IMR-90 (cell line): Measurements from ENCODE around the gene ZNF705A. TPM values are rescaled to one million over a fixed set of nuclear protein-coding genes. Genes with fewer than 3 reads are reported as not detected.
"Not testable (repeated sequence)": the region's sequence is repeated elsewhere in the genome, so short reads cannot be mapped to it uniquely, and the experiment has no call there.

Experiments
- ATAC-seq: fragments of 200-7000 bp; cut with Tn5 transposase; 2 replicates; pipeline ENCODE4 v1.9.1; 2020; ENCODE audit warnings: low read depth, mild to moderate bottlenecking, moderate library complexity
- BruUV-seq: library from RNA; stranded (reverse); fragments of 400-500 nt; replicated peaks from 2 replicates; lab custom pipeline; 2021; lab: Mats Ljungman, UMichigan
- CTCF ChIA-PET: fragments of 300-600 bp; formaldehyde crosslinking; extraction: SDS; loops from one replicate; lab custom pipeline; 2021; ENCODE audit warnings: antibody characterized with exemption; lab: Yijun Ruan, JAX
- POLR2A ChIA-PET: fragments of 300-600 bp; sonication (Branson Sonifier 250); formaldehyde crosslinking; loops from one replicate; lab custom pipeline; 2022; ENCODE audit warnings: antibody characterized with exemption; ENCODE audit not compliant: unreplicated experiment; lab: Charles Lee
- DNase-seq: peaks from one replicate; pipeline ENCODE4 v3.0.0; 2013
- H2AFZ ChIP-seq: replicated peaks from 2 replicates; pipeline ENCODE3; 2013; ENCODE audit warnings: low read length, mild to moderate bottlenecking; ENCODE audit not compliant: poor library complexity
- H2AK5ac ChIP-seq: 2 replicates; pipeline ENCODE4 v1.6.1; 2013; ENCODE audit warnings: low read depth, low read length, inconsistent platforms
- H2AK9ac ChIP-seq: replicated peaks from 2 replicates; pipeline ENCODE3; 2013; ENCODE audit warnings: mild to moderate bottlenecking, low read depth, low read length, moderate library complexity; ENCODE audit not compliant: poor library complexity
- H2BK120ac ChIP-seq: 2 replicates; pipeline ENCODE4 v1.6.1; 2013; ENCODE audit warnings: low read depth, low read length, inconsistent platforms
- H2BK15ac ChIP-seq: 3 replicates; pipeline ENCODE4 v1.6.1; 2013; ENCODE audit warnings: low read depth, low read length, inconsistent platforms
- H2BK20ac ChIP-seq: 2 replicates; pipeline ENCODE4 v1.6.1; 2013; ENCODE audit warnings: low read depth, mild to moderate bottlenecking, inconsistent platforms, low read length, moderate library complexity
- H2BK5ac ChIP-seq: 2 replicates; pipeline ENCODE4 v1.6.1; 2013; ENCODE audit warnings: mild to moderate bottlenecking, low read depth, low read length, inconsistent platforms; ENCODE audit not compliant: poor library complexity, severe bottlenecking
- H3K14ac ChIP-seq: replicated peaks from 2 replicates; pipeline ENCODE4 v1.6.1; 2013; ENCODE audit warnings: low read depth, low read length, inconsistent platforms
- H3K18ac ChIP-seq: 2 replicates; pipeline ENCODE4 v1.6.1; 2013; ENCODE audit warnings: low read depth, low read length, control low read depth
- H3K23ac ChIP-seq: 2 replicates; pipeline ENCODE4 v1.6.1; 2013; ENCODE audit warnings: low read depth, low read length, inconsistent platforms
- H3K27ac ChIP-seq: 2 replicates; pipeline ENCODE4 v1.5.1; 2013; ENCODE audit warnings: mild to moderate bottlenecking, control low read depth, low read length; ENCODE audit not compliant: insufficient read depth
- H3K27me3 ChIP-seq: 2 replicates; pipeline ENCODE4 v1.6.1; 2013; ENCODE audit warnings: low read length; ENCODE audit not compliant: control insufficient read depth, insufficient read depth
- H3K36me3 ChIP-seq: 2 replicates; pipeline ENCODE4 v1.6.1; 2013; ENCODE audit warnings: low read length, mixed read lengths; ENCODE audit not compliant: control insufficient read depth, insufficient read depth
- H3K4ac ChIP-seq: 2 replicates; pipeline ENCODE4 v1.6.1; 2013; ENCODE audit warnings: low read depth, low read length, inconsistent platforms
- H3K4me1 ChIP-seq: 2 replicates; pipeline ENCODE4 v1.6.1; 2013; ENCODE audit warnings: low read length, mixed read lengths; ENCODE audit not compliant: control insufficient read depth, insufficient read depth
- H3K4me2 ChIP-seq: 2 replicates; pipeline ENCODE4 v1.6.1; 2013; ENCODE audit warnings: low read depth, mild to moderate bottlenecking, control low read depth, low read length, moderate library complexity
- H3K4me3 ChIP-seq: 2 replicates; pipeline ENCODE4 v1.5.1; 2013; ENCODE audit warnings: low read depth, mild to moderate bottlenecking, control low read depth, low read length, moderate library complexity; ENCODE audit not compliant: insufficient read depth
- H3K56ac ChIP-seq: 2 replicates; pipeline ENCODE4 v1.6.1; 2013; ENCODE audit warnings: low read length, inconsistent platforms; ENCODE audit not compliant: insufficient read depth; ENCODE audit errors: extremely low read depth
- H3K79me1 ChIP-seq, 2 experiments: 2 replicates each; pipeline ENCODE4 v1.6.1; 2013; ENCODE audit warnings: low read length in 2 of 2, inconsistent platforms in 1 of 2, low read depth in 1 of 2
- H3K9ac ChIP-seq: 2 replicates; pipeline ENCODE4 v1.6.1; 2013; ENCODE audit warnings: low read depth, low read length, control low read depth
- H3K9me1 ChIP-seq: 2 replicates; pipeline ENCODE4 v1.6.1; 2013; ENCODE audit warnings: low read length, inconsistent platforms; ENCODE audit not compliant: insufficient read depth
- H3K9me3 ChIP-seq: 2 replicates; pipeline ENCODE4 v1.6.1; 2013; ENCODE audit warnings: low read length; ENCODE audit not compliant: control insufficient read depth, insufficient read depth
- H4K20me1 ChIP-seq: 2 replicates; pipeline ENCODE4 v1.6.1; 2013; ENCODE audit warnings: low read length, inconsistent platforms; ENCODE audit not compliant: insufficient read depth
- H4K5ac ChIP-seq: 2 replicates; pipeline ENCODE4 v1.6.1; 2013; ENCODE audit warnings: mild to moderate bottlenecking, low read depth, low read length, control low read depth
- H4K8ac ChIP-seq, 2 experiments: 2 replicates each; pipeline ENCODE4 v1.6.1; 2013; ENCODE audit warnings: low read depth in 2 of 2, low read length in 2 of 2, control low read depth in 1 of 2, inconsistent platforms in 1 of 2
- H4K91ac ChIP-seq: 2 replicates; pipeline ENCODE4 v1.6.1; 2013; ENCODE audit warnings: low read depth, low read length, inconsistent platforms; ENCODE audit not compliant: insufficient read depth
- WGBS, 2 experiments: methylation state at CpG; one replicate each; pipeline versions ENCODE4 v1.1.5 to v1.1.7; 2013; ENCODE audit warnings: missing lambda C conversion rate in 2 of 2; ENCODE audit not compliant: insufficient read length in 1 of 2; ENCODE audit errors: extremely low coverage in 2 of 2; 5-methylcytosine and 5-hydroxymethylcytosine counted together
- dilution Hi-C: fragments of 300-500 bp; cut with HindIII; formaldehyde crosslinking; loops from one replicate; pipeline ENCODE4 v1.14.3; 2018; ENCODE audit warnings: low sequenced_read_pairs; ENCODE audit not compliant: unreplicated experiment
- in situ Hi-C: fragments of 300-500 bp; cut with MboI; formaldehyde crosslinking; loops from 3 replicates; pipeline ENCODE4 v1.14.3; 2019; ENCODE audit warnings: low sequenced_read_pairs, inconsistent platforms, mixed read lengths
- intact Hi-C: fragments of 100-400 bp; cut with micrococcal nuclease; formaldehyde crosslinking; loops from 2 replicates; pipeline ENCODE4 v1.10.0; 2022
- polyA plus RNA-seq, 3 experiments: library from polyadenylated mRNA; depleted of rRNA; stranded (reverse); fragments of >200 nt; gene quantifications; 2 replicates each; pipeline ENCODE4 v1.2.3, GENCODE V29; 2012; ENCODE audit warnings: low replicate concordance in 1 of 3
- total RNA-seq: library from RNA; depleted of rRNA; stranded (reverse); fragments of >200 nt; gene quantifications from 2 replicates; pipeline ENCODE4 v1.2.3, GENCODE V29; 2012
- TF ChIP-seq, protein P1 (sequence below): conservative IDR thresholded peaks from 2 replicates; pipeline ENCODE4 v1.5.1; 2012; ENCODE audit warnings: mild to moderate bottlenecking, low read depth, low read length, improper control_type of control experiment

ZNF705A gene
- total and polyA plus RNA-seq, 2 of the 4 experiments (the other 2 are of a cell fraction) = not detected

DNA sequence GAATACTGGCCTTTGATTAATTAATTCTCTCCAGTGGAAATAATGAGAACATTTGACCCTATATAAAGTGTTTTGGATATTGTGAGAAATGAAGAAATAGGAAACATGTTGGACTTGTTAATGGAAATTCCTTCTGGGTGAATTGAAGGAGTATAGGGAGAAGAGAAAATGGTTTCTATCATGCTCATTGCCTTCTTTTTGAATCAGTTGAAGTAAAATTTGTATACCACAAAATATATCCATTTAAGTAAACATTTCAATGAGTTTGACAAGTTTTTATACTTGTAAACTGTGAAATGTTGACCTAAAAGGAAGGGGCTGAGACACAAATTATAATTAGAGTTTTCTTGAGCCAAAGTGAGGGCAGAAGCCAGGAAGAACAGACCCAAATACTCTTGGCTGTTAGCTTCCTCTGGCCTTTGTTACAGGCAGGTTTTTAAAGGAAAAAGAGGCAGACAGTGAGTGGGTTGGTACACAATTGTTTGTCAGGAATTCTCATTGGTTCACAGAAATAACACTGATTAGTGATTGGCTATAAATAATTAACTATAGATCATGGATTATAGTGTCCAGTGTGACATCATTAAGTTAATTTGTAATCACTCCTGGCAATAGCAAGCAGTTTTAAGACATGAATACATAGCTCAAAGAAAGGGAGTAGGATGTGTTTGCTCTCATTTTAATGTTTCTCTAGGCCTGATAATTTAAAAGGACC lies 826 bp downstream of the ZNF705A start (continued):
- TF ChIP-seq, protein P1, sequence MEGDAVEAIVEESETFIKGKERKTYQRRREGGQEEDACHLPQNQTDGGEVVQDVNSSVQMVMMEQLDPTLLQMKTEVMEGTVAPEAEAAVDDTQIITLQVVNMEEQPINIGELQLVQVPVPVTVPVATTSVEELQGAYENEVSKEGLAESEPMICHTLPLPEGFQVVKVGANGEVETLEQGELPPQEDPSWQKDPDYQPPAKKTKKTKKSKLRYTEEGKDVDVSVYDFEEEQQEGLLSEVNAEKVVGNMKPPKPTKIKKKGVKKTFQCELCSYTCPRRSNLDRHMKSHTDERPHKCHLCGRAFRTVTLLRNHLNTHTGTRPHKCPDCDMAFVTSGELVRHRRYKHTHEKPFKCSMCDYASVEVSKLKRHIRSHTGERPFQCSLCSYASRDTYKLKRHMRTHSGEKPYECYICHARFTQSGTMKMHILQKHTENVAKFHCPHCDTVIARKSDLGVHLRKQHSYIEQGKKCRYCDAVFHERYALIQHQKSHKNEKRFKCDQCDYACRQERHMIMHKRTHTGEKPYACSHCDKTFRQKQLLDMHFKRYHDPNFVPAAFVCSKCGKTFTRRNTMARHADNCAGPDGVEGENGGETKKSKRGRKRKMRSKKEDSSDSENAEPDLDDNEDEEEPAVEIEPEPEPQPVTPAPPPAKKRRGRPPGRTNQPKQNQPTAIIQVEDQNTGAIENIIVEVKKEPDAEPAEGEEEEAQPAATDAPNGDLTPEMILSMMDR = no peak

DNA sequence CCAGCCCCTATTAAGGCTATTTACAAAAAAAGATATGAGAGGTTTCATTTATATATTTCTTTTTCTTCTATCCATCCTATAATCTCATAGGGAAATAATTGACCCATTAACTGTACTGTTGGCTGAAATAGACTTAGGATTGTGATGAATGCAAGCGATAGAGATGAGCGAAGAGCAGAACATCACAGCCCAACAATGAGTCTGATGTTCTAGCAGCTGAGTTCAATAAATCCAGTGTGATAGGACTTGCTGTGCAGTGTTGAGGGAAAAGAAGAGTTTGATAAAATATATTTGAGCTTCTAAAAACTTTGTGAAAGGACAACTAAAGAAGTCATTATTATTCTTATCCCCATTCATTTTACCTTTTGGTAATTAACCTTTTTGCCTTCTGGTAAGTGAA lies 16.1 kb downstream of the ZNF705A start:
- H3K36me3 ChIP-seq, DNase-seq, CTCF ChIA-PET, H2AK9ac ChIP-seq, ATAC-seq, H3K4ac ChIP-seq, H4K20me1 ChIP-seq, H3K4me1 ChIP-seq, H2BK5ac ChIP-seq, H4K91ac ChIP-seq, H3K27me3 ChIP-seq, H4K8ac ChIP-seq, H3K4me2 ChIP-seq, H3K4me3 ChIP-seq, H3K9me3 ChIP-seq, H3K27ac ChIP-seq, H2AK5ac ChIP-seq, intact Hi-C loops, POLR2A ChIA-PET, H3K9ac ChIP-seq, H3K9me1 ChIP-seq, dilution Hi-C loops, H2BK15ac ChIP-seq, H2AFZ ChIP-seq, H3K18ac ChIP-seq, H3K79me1 ChIP-seq, H3K56ac ChIP-seq, H3K23ac ChIP-seq, H2BK120ac ChIP-seq, BruUV-seq, H4K5ac ChIP-seq, in situ Hi-C loops, H2BK20ac ChIP-seq, H3K14ac ChIP-seq: not testable (repeated sequence)
- WGBS, 2 experiments = no CpG with 5 or more reads among the region's 2 CpGs
